GM18951 (cell line): Measurements from ENCODE around the gene PDE6A.

Source experiments
- POLR2A ChIP-seq: IDR thresholded peaks from 4 replicates; pipeline ENCODE4 v1.6.1; 2011; ENCODE audit warnings: mild to moderate bottlenecking; ENCODE audit not compliant: insufficient read length, insufficient read depth; ENCODE audit errors: extremely low read depth
- in situ Hi-C: fragments of 300-500 bp; cut with MboI; formaldehyde crosslinking; loops from one replicate; pipeline ENCODE4 v1.12.0; 2022; ENCODE audit warnings: low sequenced_read_pairs, mixed read lengths, inconsistent platforms; ENCODE audit not compliant: unreplicated experiment

Gene PDE6A

DNA sequence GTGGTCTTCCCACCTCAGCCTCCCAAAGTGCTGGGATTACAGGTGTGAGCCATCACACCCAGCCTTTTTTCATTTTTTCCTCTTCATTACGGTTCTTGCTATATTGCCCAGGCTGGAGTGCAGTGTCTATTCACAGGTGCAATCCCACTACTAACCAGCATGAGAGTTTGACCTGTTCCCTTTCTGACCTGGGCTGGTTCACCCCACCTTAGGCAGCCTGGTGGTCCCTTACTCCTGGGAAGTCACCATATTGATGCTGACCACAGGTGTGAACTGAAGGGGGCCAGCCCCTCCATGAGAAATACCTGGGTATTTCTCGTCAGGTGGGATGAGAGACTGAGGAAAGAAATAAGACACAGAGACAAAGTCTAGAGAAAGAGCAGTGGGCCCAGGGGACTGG lies 2.4 kb downstream of the PDE6A start:
- in situ Hi-C loops: no loop called here
- no peak for TF ChIP-seq POLR2A

DNA sequence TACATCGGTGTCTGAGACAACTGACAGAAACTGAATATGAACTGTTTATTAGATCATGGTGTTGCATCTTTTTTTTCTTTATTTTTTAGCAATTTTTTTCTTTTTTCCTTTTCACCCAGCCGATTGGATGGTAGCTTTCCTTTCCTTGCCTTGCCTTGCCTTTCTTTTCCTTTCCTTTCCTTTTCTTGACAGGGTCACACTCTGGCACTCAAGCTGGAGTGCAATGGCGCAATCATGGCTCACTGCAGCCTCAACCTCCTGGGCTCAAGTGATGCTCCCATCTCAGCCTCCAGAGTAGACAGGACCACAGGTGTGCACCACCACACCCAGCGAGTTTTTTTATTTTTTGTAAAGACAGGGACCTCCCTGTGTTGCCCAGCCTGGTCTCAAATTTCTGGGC lies 2.8 kb downstream of the PDE6A start:
- in situ Hi-C loops: no loop called here
- TF ChIP-seq POLR2A: no peak

DNA sequence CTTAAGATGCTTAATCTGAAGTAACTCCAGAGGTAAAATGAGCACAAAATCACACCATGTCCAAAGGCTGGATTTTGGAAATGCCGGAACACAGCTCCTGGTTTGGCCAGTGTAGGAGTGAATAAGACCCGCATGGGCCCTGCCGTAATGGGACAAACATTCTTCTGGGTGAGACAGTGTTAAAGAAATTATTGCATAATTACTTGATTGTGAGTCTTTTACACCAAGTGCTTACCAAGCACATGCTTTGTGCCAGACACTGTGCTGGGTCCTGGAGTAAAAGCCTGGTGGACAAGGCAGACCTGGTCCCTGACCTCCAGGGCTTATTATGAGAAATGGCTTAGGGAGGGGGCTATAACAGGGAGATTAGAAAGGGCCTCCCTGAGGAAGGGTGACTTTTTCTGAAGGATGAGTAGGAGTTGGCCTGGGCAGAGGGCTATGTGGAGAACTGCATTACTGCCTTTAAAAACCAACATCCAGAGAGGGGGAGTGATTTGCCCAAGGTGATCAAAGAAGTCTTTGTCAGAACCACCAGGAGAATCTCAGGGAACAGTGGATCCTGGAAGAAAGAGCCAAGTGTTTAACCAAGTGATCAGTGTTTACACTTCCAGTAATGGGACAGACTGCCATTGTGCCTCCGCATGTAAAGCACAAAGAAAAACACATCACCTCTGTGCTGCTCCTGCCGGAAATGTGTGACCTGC lies 3.5 kb downstream of the PDE6A start:
- TF ChIP-seq POLR2A: no peak
- in situ Hi-C loops: no loop called here

DNA sequence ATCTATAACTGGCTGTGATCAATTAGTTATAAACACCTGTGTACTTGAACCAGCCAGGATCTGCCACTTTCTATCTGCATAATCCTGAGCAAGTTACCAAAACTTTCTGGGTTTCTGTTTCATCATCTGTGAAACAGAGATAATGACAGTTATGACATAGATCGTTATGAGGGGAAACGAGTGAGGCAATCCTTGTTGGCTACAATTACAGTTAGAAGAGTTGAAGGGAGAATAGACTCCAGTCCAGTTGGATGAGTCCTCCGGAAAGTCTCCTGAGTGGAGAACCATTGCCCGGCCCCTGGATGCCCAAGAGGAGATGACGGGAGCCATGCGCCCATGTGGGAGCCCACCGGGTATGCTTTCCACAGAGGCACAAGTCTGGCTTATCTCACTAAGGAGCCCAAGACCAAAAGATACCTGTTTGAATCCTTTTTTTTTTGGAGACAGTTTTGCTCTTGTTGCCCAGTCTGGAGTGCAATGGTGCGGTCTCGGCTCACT lies 4.5 kb downstream of the PDE6A start:
- TF ChIP-seq POLR2A: no peak
- in situ Hi-C loops: no loop called here

GRCh38 chr5:149939546-149939945 lies 5.0 kb downstream of the PDE6A start:
- no peak for TF ChIP-seq POLR2A
- in situ Hi-C loops: no loop called here

DNA sequence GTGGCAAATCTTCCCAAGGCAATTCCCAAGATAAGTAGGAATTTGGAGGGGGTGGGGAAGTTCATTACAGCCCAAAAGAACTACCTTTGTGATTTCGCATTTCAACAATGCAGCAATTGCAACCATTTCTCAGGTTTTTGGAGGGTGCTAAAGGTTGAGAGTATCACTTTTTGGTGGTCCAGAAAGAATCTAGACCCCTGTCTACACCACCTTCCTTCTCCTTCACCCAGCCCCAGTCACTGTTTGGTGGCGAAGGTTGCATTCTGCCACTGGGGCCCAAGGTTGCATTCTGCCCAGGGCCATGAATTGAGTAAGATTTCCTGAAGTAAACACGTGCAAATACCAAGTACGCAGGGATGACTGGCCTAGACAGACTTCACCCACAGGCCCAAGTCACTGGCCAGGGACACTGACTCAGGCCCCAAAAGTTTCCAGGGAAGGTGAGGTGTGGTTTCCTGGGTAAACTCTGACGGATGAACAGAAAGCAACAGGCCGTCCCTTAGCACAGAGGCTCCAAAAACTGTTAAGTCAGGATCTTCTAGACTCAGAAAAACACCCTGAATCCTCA lies 5.7 kb downstream of the PDE6A start:
- in situ Hi-C loops: no loop called here
- TF ChIP-seq POLR2A: no peak

GRCh38 chr5:149938279-149938678 lies 6.3 kb downstream of the PDE6A start:
- no peak for TF ChIP-seq POLR2A
- in situ Hi-C loops: no loop called here

- TF ChIP-seq POLR2A: no peak
- in situ Hi-C loops: no loop called here
Observed at GRCh38 chr5:149937610-149938009, 7.0 kb downstream of the PDE6A start.

- in situ Hi-C loops: no loop called here
- no peak for TF ChIP-seq POLR2A
Observed at GRCh38 chr5:149936700-149937091, 7.9 kb downstream of the PDE6A start.

- TF ChIP-seq POLR2A: no peak
- in situ Hi-C loops: no loop called here
Observed at GRCh38 chr5:149936044-149936699, 8.4 kb downstream of the PDE6A start.

- no peak for TF ChIP-seq POLR2A
- in situ Hi-C loops: no loop called here
Observed at GRCh38 chr5:149935431-149935901, 9.1 kb downstream of the PDE6A start.

DNA sequence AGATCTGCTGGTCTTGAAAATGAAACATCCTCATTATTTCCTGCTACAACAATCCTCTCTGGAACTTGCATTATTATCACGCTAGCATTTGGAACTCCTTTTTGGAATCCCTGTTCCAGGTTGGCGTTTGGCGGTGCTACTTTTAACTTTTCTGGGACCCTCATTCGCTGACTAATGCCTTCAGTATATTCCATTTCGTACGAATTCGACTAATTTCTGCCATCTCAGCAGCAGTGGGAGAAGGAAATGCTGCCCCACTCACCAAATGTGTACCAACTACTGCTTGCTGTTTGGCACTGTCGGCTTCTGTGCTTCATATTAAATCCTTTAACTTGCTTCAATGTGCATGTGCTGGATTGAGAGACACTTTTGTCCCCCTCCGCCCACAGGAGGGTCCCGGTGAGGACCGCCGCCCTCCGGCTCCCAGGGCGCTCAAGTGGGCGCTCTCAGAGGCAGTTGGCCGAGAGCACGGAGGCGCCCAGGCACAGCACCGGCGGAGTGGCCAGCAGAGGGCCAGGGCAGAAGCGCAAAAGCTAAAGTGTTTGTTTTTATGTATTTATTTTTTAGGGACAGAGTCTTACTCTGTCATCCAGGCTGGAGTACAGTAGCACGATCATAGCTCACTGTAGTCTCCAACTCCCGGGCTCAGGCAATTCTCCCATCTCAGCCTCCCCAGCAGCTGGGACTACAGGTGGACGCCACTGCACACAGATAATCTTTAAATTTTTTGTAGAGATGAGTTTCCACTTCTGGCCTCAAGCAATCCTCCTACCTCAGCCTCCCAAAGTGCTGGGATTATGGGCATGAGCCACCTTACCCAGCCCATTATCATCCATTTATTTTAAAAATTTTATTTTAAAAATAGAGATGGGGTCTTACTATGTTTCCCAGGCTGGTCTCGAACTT lies 11.9 kb downstream of the PDE6A start:
- in situ Hi-C loops: no loop called here

DNA sequence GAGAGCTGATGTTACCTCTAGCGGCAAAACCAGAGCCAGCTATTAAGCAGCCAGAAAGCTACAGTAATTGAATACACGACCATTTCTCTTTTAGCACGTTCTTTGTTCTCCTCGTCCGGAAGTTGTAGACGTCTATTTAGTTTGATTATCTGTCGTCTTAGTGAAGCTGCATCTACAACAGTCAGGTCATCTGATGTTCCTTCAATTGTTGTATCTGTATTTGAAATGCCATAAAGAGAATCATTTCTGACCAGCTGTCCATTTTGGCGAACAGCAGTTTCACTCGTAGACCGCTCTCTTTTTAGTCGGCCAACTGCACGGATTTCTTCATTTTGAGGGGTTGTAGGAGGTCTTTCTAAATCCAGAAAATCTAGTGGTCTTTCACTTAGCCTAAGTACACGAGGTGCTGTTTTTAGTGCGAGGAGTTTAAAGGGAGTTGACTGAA lies 12.6 kb downstream of the PDE6A start:
- in situ Hi-C loops: no loop called here
- TF ChIP-seq POLR2A: no peak

More for the DNA sequence above, 11.9 kb downstream of the PDE6A start:
- TF ChIP-seq POLR2A: no peak
